HUES48 (cell line): ENCODE measurements around the gene COTL1.
"Not testable (repeated sequence)": the region's sequence is repeated elsewhere in the genome, so short reads cannot be mapped to it uniquely, and the experiment has no call there.

Source experiments
- H3K27ac ChIP-seq: one replicate; pipeline ENCODE4 v1.7.0; 2013; ENCODE audit warnings: low read depth, low read length, inconsistent platforms
- H3K27me3 ChIP-seq: 2 replicates; pipeline ENCODE4 v1.6.1; 2013; ENCODE audit warnings: mild to moderate bottlenecking, low read length; ENCODE audit not compliant: control insufficient read depth, insufficient read depth
- H3K36me3 ChIP-seq: 2 replicates; pipeline ENCODE4 v1.6.1; 2013; ENCODE audit warnings: low read length; ENCODE audit not compliant: control insufficient read depth, insufficient read depth
- H3K4me1 ChIP-seq: 2 replicates; pipeline ENCODE4 v1.6.1; 2013; ENCODE audit warnings: mild to moderate bottlenecking, low read length; ENCODE audit not compliant: control insufficient read depth, insufficient read depth
- H3K4me3 ChIP-seq: 2 replicates; pipeline ENCODE4 v1.5.1; 2013; ENCODE audit warnings: mild to moderate bottlenecking, low read depth, low read length
- H3K9ac ChIP-seq: 2 replicates; pipeline ENCODE4 v1.6.1; 2013; ENCODE audit warnings: mild to moderate bottlenecking, low read depth, low read length, moderate library complexity
- H3K9me3 ChIP-seq: 2 replicates; pipeline ENCODE4 v1.6.1; 2013; ENCODE audit warnings: low read length; ENCODE audit not compliant: control insufficient read depth, insufficient read depth

COTL1 gene

GRCh38 chr16:84641643-84642358 is 23.9 kb upstream of the COTL1 start:
- Histone ChIP-seq H3K27ac (no peak overlapping the region), H3K4me1 (0 out of 2 replicates have a peak, but pooled peaks cover 5% of the 10 kb centered on the region), H3K27me3 (no peaks in the 10 kb centered on the region), H3K9ac (no peak overlapping the region), H3K36me3 (no peaks in the 10 kb centered on the region), H3K4me3 (no peak overlapping the region), H3K9me3 (no peaks in the 10 kb centered on the region)

GRCh38 chr16:84640145-84640544 is 22.3 kb upstream of the COTL1 start:
- no peaks in the 10 kb centered on the region for H3K36me3 ChIP-seq
- H3K27me3 ChIP-seq: no peaks in the 10 kb centered on the region
- no peaks in the 10 kb centered on the region for H3K9me3 ChIP-seq
- H3K9ac ChIP-seq: no peak overlapping the region
- no peak overlapping the region for H3K4me3 ChIP-seq
- H3K4me1 ChIP-seq: 0 out of 2 replicates have a peak, but pooled peaks cover 5% of the 10 kb centered on the region
- H3K27ac ChIP-seq: no peak overlapping the region

GRCh38 chr16:84638231-84638806 is 20.4 kb upstream of the COTL1 start:
- Histone ChIP-seq H3K27me3 (no peaks in the 10 kb centered on the region), H3K27ac (no peak overlapping the region), H3K4me1 (0 out of 2 replicates have a peak, but pooled peaks cover 5% of the 10 kb centered on the region), H3K36me3 (no peaks in the 10 kb centered on the region), H3K9ac (no peak overlapping the region), H3K4me3 (no peak overlapping the region), H3K9me3 (no peaks in the 10 kb centered on the region)

- H3K27me3 ChIP-seq: no peaks in the 10 kb centered on the region
- no peaks in the 10 kb centered on the region for H3K36me3 ChIP-seq
- H3K4me3 ChIP-seq: no peak overlapping the region
- H3K9me3 ChIP-seq: no peaks in the 10 kb centered on the region
- H3K27ac ChIP-seq: no peak overlapping the region
- H3K4me1 ChIP-seq: 0 out of 2 replicates have a peak, but pooled peaks cover 5% of the 10 kb centered on the region
- no peak overlapping the region for H3K9ac ChIP-seq
These were observed 19.8 kb upstream of the COTL1 start for GRCh38 chr16:84637709-84638108.

- no peaks in the 10 kb centered on the region for H3K36me3 ChIP-seq
- no peak overlapping the region for H3K9ac ChIP-seq
- no peaks in the 10 kb centered on the region for H3K9me3 ChIP-seq
- no peak overlapping the region for H3K4me3 ChIP-seq
- no peaks in the 10 kb centered on the region for H3K27me3 ChIP-seq
- no peaks in the 10 kb centered on the region for H3K4me1 ChIP-seq
- H3K27ac ChIP-seq: no peak overlapping the region
These were observed 17.8 kb upstream of the COTL1 start for GRCh38 chr16:84635702-84636101.

GRCh38 chr16:84633622-84634021 is 15.7 kb upstream of the COTL1 start:
- H3K27ac ChIP-seq: no peak overlapping the region

GRCh38 chr16:84632862-84633261 is 15.0 kb upstream of the COTL1 start:
- H3K36me3 ChIP-seq, H3K4me3 ChIP-seq, H3K27me3 ChIP-seq, H3K27ac ChIP-seq, H3K9ac ChIP-seq, H3K4me1 ChIP-seq, H3K9me3 ChIP-seq: not testable (repeated sequence)

More at GRCh38 chr16:84633622-84634021, 15.7 kb upstream of the COTL1 start:
- H3K36me3 ChIP-seq: no peaks in the 10 kb centered on the region
- H3K4me1 ChIP-seq: no peaks in the 10 kb centered on the region
- H3K9ac ChIP-seq: no peak overlapping the region
- H3K9me3 ChIP-seq: no peaks in the 10 kb centered on the region
- H3K4me3 ChIP-seq: no peak overlapping the region
- H3K27me3 ChIP-seq: no peaks in the 10 kb centered on the region

- Histone ChIP-seq H3K36me3 (no peaks in the 10 kb centered on the region), H3K27me3 (no peaks in the 10 kb centered on the region), H3K9me3 (no peaks in the 10 kb centered on the region), H3K27ac (no peak overlapping the region), H3K4me3 (no peak overlapping the region), H3K9ac (no peak overlapping the region), H3K4me1 (no peaks in the 10 kb centered on the region)
These were observed 14.0 kb upstream of the COTL1 start for GRCh38 chr16:84631886-84632285.

GRCh38 chr16:84631153-84631466 is 13.2 kb upstream of the COTL1 start:
- no peak overlapping the region for H3K4me3 ChIP-seq
- H3K36me3 ChIP-seq: no peaks in the 10 kb centered on the region
- no peak overlapping the region for H3K9ac ChIP-seq
- H3K9me3 ChIP-seq: no peaks in the 10 kb centered on the region
- H3K4me1 ChIP-seq: no peaks in the 10 kb centered on the region
- H3K27ac ChIP-seq: no peak overlapping the region
- no peaks in the 10 kb centered on the region for H3K27me3 ChIP-seq

GRCh38 chr16:84630446-84631152 is 12.7 kb upstream of the COTL1 start:
- Histone ChIP-seq H3K9ac (no peak overlapping the region), H3K4me3 (no peak overlapping the region), H3K27ac (no peak overlapping the region), H3K9me3 (no peaks in the 10 kb centered on the region), H3K4me1 (no peaks in the 10 kb centered on the region), H3K27me3 (no peaks in the 10 kb centered on the region), H3K36me3 (no peaks in the 10 kb centered on the region)

- no peaks in the 10 kb centered on the region for H3K9me3 ChIP-seq
- H3K9ac ChIP-seq: no peak overlapping the region
- H3K4me1 ChIP-seq: no peaks in the 10 kb centered on the region
- H3K27ac ChIP-seq: no peak overlapping the region
- H3K27me3 ChIP-seq: no peaks in the 10 kb centered on the region
- no peak overlapping the region for H3K4me3 ChIP-seq
- no peaks in the 10 kb centered on the region for H3K36me3 ChIP-seq
These were observed 12.1 kb upstream of the COTL1 start for GRCh38 chr16:84630009-84630408.
